AG10803 (cell line): ENCODE data around the gene SLAIN1.

Source experiments
- DNase-seq: peaks from one replicate; pipeline ENCODE4 v3.0.0; 2010; ENCODE audit warnings: low read depth
- H3K4me3 ChIP-seq: 2 replicates; pipeline ENCODE4 v1.5.1; 2011; ENCODE audit warnings: mild to moderate bottlenecking, low read length, control low read depth
- TF ChIP-seq, protein P1 (sequence below): conservative IDR thresholded peaks from 2 replicates; pipeline ENCODE4 v1.5.1; 2011; ENCODE audit warnings: mild to moderate bottlenecking, low read length, control low read depth, inconsistent platforms

SLAIN1 gene

DNA sequence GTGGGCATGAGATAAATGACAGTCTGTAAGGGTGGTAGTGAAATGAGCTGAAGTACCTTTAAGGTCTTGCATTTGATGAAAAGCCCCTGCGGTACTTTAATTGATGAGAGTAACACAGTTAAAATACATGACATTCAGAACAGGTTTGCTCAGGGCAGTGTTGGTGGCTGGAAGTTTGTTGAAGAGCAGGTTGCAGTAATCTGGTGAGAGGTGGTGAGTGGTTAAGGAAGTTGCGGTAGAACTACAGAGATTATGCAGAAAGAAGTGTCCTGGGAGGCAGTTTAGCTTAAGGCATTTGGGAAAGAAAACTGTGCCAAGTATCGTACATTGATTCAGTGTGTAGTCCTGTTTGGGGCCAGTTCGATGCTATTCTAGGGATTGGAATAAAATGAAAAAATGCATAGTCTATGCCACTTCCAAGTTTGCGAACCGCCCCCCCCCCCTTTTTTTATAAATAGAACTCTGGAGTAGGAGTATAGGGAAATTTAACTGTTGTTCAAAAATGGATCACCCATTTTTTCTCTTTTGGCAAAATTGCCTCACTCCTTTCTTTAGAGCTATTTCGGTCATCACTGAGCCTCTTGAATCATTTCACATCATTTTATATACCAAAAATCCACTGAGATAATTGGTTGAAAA lies 42.7 kb downstream of the SLAIN1 start:
- DNase-seq = no peak
- TF ChIP-seq, protein P1, sequence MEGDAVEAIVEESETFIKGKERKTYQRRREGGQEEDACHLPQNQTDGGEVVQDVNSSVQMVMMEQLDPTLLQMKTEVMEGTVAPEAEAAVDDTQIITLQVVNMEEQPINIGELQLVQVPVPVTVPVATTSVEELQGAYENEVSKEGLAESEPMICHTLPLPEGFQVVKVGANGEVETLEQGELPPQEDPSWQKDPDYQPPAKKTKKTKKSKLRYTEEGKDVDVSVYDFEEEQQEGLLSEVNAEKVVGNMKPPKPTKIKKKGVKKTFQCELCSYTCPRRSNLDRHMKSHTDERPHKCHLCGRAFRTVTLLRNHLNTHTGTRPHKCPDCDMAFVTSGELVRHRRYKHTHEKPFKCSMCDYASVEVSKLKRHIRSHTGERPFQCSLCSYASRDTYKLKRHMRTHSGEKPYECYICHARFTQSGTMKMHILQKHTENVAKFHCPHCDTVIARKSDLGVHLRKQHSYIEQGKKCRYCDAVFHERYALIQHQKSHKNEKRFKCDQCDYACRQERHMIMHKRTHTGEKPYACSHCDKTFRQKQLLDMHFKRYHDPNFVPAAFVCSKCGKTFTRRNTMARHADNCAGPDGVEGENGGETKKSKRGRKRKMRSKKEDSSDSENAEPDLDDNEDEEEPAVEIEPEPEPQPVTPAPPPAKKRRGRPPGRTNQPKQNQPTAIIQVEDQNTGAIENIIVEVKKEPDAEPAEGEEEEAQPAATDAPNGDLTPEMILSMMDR = no peak
- H3K4me3 ChIP-seq = no peak overlapping the region

DNA sequence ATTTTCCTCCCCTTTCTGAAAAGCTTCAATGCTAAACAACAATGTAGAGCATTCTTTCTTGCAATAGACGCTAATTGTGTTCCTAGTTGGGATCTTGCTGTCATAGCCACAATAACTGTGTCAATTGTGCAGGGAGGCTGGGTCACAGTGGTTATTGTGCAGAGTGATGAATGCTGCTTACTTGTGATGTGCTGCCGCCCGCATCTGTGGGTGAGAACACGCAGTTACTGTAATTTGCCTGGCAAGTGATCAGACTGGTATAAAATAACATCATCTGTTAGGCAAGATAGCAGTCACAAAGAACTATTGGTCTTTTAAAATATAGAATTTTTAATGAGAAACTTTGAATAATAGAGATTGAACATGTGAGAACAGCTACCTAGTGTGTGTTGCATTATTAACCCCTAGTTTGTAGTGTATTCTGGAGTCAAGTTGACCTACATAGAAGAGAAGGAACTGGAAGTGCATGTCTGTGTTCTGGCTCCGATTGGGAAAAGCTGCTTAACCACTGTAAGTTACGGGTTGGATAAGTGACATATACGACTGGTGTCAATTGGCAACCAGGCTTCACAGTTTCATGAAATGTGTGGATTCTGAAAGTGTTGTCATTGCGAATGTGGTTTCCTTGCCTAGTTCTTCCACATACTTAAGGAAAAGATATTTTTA lies 43.6 kb downstream of the SLAIN1 start:
- TF ChIP-seq, protein P1 = no peak

DNA sequence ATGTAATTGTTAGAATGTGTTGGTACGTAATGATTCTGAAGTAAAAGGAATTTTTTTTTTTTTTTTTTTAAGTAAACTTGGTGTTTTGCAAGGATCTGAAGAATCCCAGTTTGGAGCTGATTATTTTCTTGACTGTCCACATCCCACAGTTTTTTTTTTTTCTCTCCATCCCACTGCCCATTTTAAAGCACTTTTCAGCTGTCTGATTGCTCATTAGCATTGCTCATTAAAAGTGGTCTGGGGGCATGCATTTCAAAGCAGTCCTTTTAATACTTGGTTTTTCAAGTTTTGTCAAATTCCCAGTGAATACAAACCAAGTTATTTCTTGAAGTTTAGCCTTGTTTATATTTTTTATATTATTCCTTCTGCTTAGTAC lies 44.1 kb downstream of the SLAIN1 start:
- no peak overlapping the region for H3K4me3 ChIP-seq

More for the DNA sequence above, 43.6 kb downstream of the SLAIN1 start:
- no peak for DNase-seq
- H3K4me3 ChIP-seq = no peak overlapping the region

DNA sequence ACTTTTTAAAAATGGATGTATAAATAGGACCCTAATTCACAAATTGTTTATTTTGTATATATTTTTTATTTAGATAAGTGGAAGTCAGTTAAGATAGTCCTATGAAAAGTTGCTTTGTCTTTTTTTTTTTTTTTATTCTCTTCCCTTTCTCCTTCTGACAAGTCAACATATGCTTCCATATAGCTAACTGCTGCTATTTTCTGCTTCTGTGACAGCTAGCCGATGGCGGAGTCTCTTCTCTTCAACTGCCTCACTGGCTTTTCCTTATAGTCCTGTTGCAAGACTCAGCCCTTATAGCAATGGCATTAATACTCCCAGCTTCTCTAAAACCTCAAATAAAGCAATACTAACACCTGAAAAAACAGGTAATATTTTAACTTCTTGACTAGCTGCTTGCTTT lies 45.3 kb downstream of the SLAIN1 start:
- DNase-seq = no peak
- no peak overlapping the region for H3K4me3 ChIP-seq
- TF ChIP-seq, protein P1 = no peak

More for the DNA sequence above, 44.1 kb downstream of the SLAIN1 start:
- TF ChIP-seq, protein P1 = no peak
- DNase-seq = no peak

DNA sequence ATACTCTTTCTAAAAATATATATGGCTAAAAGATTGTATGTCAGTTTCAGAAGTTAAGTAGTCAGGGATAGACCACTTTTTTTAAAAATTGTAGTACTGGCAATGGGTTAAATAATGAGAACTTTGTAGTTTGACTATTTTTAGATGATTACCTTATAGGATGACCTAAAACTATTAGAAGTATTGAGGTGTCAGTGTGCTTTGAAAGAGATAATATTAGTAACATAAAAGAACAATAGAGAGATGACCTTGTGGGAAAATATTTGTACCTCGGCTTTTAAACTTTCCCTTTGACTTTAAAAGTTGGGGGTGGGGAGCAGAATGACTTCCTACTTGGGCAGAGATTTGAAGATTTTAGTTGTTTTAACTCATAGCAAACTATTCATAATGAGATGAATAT lies 48.3 kb downstream of the SLAIN1 start:
- TF ChIP-seq, protein P1 = no peak
- no peak overlapping the region for H3K4me3 ChIP-seq
- no peak for DNase-seq

DNA sequence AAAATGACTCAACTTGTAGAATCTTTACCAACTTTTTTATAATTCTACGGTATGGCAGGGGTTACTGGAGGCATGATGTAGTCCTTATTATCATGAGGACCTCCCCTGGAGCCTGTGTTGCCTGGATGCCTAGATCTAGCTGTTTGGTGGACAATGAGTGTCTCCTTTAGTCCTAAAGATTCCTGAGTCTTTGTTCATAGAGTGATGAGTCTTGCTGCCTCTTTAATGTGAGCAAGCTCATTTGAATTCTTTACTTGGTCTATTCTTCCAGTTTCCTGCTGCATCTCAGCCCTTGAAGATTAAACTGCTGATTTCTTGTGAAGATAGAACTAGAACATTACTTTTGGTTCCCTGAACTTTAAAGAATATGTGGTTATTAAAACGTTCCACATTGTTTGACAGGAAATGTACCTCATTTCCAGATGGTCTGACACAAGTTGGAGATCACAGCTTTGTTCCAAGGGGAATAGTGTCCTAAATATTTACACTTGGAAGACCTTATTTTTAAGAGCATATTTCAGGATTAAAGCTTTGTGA lies 51.9 kb downstream of the SLAIN1 start:
- TF ChIP-seq, protein P1 = no peak
- no peak for DNase-seq
- no peak overlapping the region for H3K4me3 ChIP-seq
